Endothelial cell of umbilical vein (primary cell): ENCODE data around the gene ARHGEF7. TPM values are rescaled to one million over a fixed set of nuclear protein-coding genes. Genes with fewer than 3 reads are reported as not detected.

Experiments
- BruUV-seq: library from RNA; stranded (reverse); fragments of 400-500 nt; replicated peaks from 2 replicates; lab custom pipeline; 2021; lab: Mats Ljungman, UMichigan
- CTCF ChIA-PET: fragments of 300-600, 350-600 bp; sonication (Branson Sonifier 250); formaldehyde crosslinking; loops from one replicate; lab custom pipeline; 2021; ENCODE audit warnings: antibody characterized with exemption, inconsistent platforms; lab: Charles Lee
- POLR2A ChIA-PET: fragments of 300-600, 350-600 bp; sonication (Branson Sonifier 250); formaldehyde crosslinking; loops from one replicate; lab custom pipeline; 2021; ENCODE audit warnings: antibody characterized with exemption, inconsistent platforms; lab: Charles Lee
- DNase-seq: peaks from one replicate; pipeline ENCODE4 v3.0.0-alpha.2; 2011; ENCODE audit warnings: low read depth, low spot score
- FAIRE-seq: peaks from 2 replicates; lab custom pipeline; 2011; peaks lifted over from hg19 to GRCh38; lab: Jason Lieb, UNC
- H2AFZ ChIP-seq: 2 replicates; pipeline ENCODE4 v1.6.0; 2012; ENCODE audit warnings: low read depth, low read length, control low read depth, inconsistent platforms
- H3K27ac ChIP-seq: 2 replicates; pipeline ENCODE4 v1.5.1; 2011; ENCODE audit warnings: low read depth, mild to moderate bottlenecking, control low read depth, low read length, moderate library complexity; ENCODE audit not compliant: insufficient read depth
- H3K27me3 ChIP-seq, 2 experiments: 2 replicates each; pipeline versions ENCODE4 v1.6.0 to v1.6.1; 2011; ENCODE audit warnings: low read length in 2 of 2, mixed read lengths in 1 of 2; ENCODE audit not compliant: control insufficient read depth in 2 of 2, insufficient read depth in 2 of 2
- H3K36me3 ChIP-seq, 2 experiments: 2 replicates in 1 of 2; 3 replicates in 1 of 2; pipeline ENCODE4 v1.5.1; 2011; ENCODE audit warnings: low read length in 2 of 2, mild to moderate bottlenecking in 1 of 2, moderate library complexity in 1 of 2; ENCODE audit not compliant: control insufficient read depth in 2 of 2, insufficient read depth in 2 of 2; ENCODE audit errors: extremely low read depth in 1 of 2
- H3K4me1 ChIP-seq: 3 replicates; pipeline ENCODE4 v1.5.1; 2011; ENCODE audit warnings: mild to moderate bottlenecking, low read length; ENCODE audit not compliant: control insufficient read depth, insufficient read depth; ENCODE audit errors: extremely low read depth
- H3K4me2 ChIP-seq: 2 replicates; pipeline ENCODE4 v1.6.1; 2011; ENCODE audit warnings: low read length, control low read depth, mixed read lengths; ENCODE audit not compliant: insufficient read depth
- H3K4me3 ChIP-seq, 3 experiments: fragments of 200-600 bp in 1 of 3; sonication (generic), shearing (Covaris generic) in 1 of 3; replicated peaks in 1 of 3; 2 replicates each; pipeline ENCODE4 v1.5.1; 2011 to 2016; ENCODE audit warnings: control low read depth in 3 of 3, low read length in 3 of 3, mild to moderate bottlenecking in 2 of 3, inconsistent platforms in 1 of 3, low read depth in 1 of 3, moderate library complexity in 1 of 3; ENCODE audit not compliant: insufficient read depth in 1 of 3
- H3K79me2 ChIP-seq: 2 replicates; pipeline ENCODE4 v1.6.0; 2012; ENCODE audit warnings: low read length, inconsistent platforms; ENCODE audit not compliant: control insufficient read depth, insufficient read depth
- H3K9ac ChIP-seq: replicated peaks from 2 replicates; pipeline ENCODE3; 2011; ENCODE audit warnings: low read length, control low read depth; ENCODE audit not compliant: insufficient read depth; ENCODE audit errors: extremely low read depth
- H3K9me1 ChIP-seq: replicated peaks from 3 replicates; pipeline ENCODE4 v1.6.0; 2011; ENCODE audit warnings: mild to moderate bottlenecking, low read length; ENCODE audit not compliant: control insufficient read depth, insufficient read depth; ENCODE audit errors: extremely low read depth
- H3K9me3 ChIP-seq: replicated peaks from 2 replicates; pipeline ENCODE4 v1.5.1; 2012; ENCODE audit warnings: low read length, inconsistent platforms; ENCODE audit not compliant: control insufficient read depth, insufficient read depth
- H4K20me1 ChIP-seq: replicated peaks from 2 replicates; pipeline ENCODE3; 2011; ENCODE audit warnings: mild to moderate bottlenecking, low read length; ENCODE audit not compliant: control insufficient read depth, insufficient read depth; ENCODE audit errors: extremely low read depth
- EZH2 ChIP-seq: IDR thresholded peaks from 2 replicates; pipeline ENCODE4 v1.6.1; 2012; ENCODE audit warnings: borderline replicate concordance, low read depth, mild to moderate bottlenecking, moderate library complexity, low read length, inconsistent platforms; ENCODE audit not compliant: severe bottlenecking
- JUN ChIP-seq: IDR thresholded peaks from 2 replicates; pipeline ENCODE4 v1.6.1; 2011; ENCODE audit warnings: borderline replicate concordance, low read depth; ENCODE audit not compliant: insufficient read length, insufficient read depth
- POLR2A ChIP-seq: IDR thresholded peaks from 2 replicates; pipeline ENCODE4 v1.6.1; 2012; ENCODE audit warnings: low read depth, mild to moderate bottlenecking, control low read depth, low read length
- dilution Hi-C: fragments of 300-500 bp; cut with MboI; formaldehyde crosslinking; loops from one replicate; pipeline ENCODE4 v1.15.0; 2019; ENCODE audit warnings: low sequenced_read_pairs; ENCODE audit not compliant: extremely low pct_ligation_motif_present
- intact Hi-C: fragments of 100-400 bp; cut with micrococcal nuclease; formaldehyde crosslinking; loops from one replicate; pipeline ENCODE4 v1.10.0; 2022
- polyA plus RNA-seq, 4 experiments: library from polyadenylated mRNA; depleted of rRNA in 3 of 4; stranded (reverse) in 3 of 4; unstranded in 1 of 4; fragments of >200 nt; gene quantifications; 2 replicates each; pipeline versions ENCODE4 v1.2.1 to v1.2.3, GENCODE V29; 2011 to 2012; ENCODE audit warnings: missing spikeins in 1 of 4
- total RNA-seq: library from RNA; stranded (reverse); gene quantifications from 2 replicates; pipeline ENCODE4 v1.2.3, GENCODE V29; 2021

The ARHGEF7 gene
- total and polyA plus RNA-seq, 2 donors (not counting 3 experiments of a cell fraction or from before 2014, with no cell fraction given) = 94.9 to 155 TPM

GRCh38 chr13:111319998-111320911 lies 205.1 kb downstream of the ARHGEF7 start, which contains the start of gene TEX29:
Gene TEX29, plus strand, starts transcription at chr13:111320642. Its CDS starts 249 bp downstream, at chr13:111320891.
- no peak within 1 kb of the TSS for H3K4me3 ChIP-seq
- no peak for TF ChIP-seq POLR2A
- no peaks in the 10 kb centered on the region for H3K79me2 ChIP-seq
- DNase-seq (no peak), FAIRE-seq (no peak)
- peaks cover 4% of the 10 kb centered on the region for H3K4me1 ChIP-seq
- no peaks in the 10 kb centered on the region for H4K20me1 ChIP-seq
- H3K9me1 ChIP-seq = no peaks in the 10 kb centered on the region
- no peak within 1 kb of the TSS for H3K27ac ChIP-seq
- H3K4me2 ChIP-seq = no peak within 1 kb of the TSS
- H3K9ac ChIP-seq = no peak within 1 kb of the TSS
- dilution Hi-C loops = no loop called here
- no peaks in the 10 kb centered on the region for H3K36me3 ChIP-seq
- no peaks in the 10 kb centered on the region for H3K27me3 ChIP-seq
- no peak within 1 kb of the TSS for H2AFZ ChIP-seq
- no TSS peak for BruUV-seq
- POLR2A ChIA-PET = no interaction called here
- intact Hi-C loops = no loop called here
- H3K9me3 ChIP-seq = no peaks in the 10 kb centered on the region
- CTCF ChIA-PET = no interaction called here

- dilution Hi-C loops (no loop called here), intact Hi-C loops (no loop called here)
- Histone ChIP-seq H3K27ac (no peak overlapping the region), H2AFZ (no peak overlapping the region), H4K20me1 (no peaks in the 10 kb centered on the region), H3K4me3 (no peak overlapping the region), H3K36me3 (no peaks in the 10 kb centered on the region), H3K4me2 (no peak overlapping the region), H3K27me3 (no peaks in the 10 kb centered on the region), H3K79me2 (no peaks in the 10 kb centered on the region), H3K9me1 (no peaks in the 10 kb centered on the region), H3K9me3 (no peaks in the 10 kb centered on the region), H3K9ac (no peak overlapping the region), H3K4me1 (no peaks in the 10 kb centered on the region)
- BruUV-seq = no TSS peak
- no peak for TF ChIP-seq JUN
- no peak for TF ChIP-seq EZH2
- FAIRE-seq = no peak
- ChIA-PET CTCF (no interaction called here), POLR2A (no interaction called here)
- DNase-seq = no peak
Measured at GRCh38 chr13:111322001-111322915, 207.1 kb downstream of the ARHGEF7 start.
